Measurements from ENCODE around the gene NXNL2.

Gene NXNL2

DNA sequence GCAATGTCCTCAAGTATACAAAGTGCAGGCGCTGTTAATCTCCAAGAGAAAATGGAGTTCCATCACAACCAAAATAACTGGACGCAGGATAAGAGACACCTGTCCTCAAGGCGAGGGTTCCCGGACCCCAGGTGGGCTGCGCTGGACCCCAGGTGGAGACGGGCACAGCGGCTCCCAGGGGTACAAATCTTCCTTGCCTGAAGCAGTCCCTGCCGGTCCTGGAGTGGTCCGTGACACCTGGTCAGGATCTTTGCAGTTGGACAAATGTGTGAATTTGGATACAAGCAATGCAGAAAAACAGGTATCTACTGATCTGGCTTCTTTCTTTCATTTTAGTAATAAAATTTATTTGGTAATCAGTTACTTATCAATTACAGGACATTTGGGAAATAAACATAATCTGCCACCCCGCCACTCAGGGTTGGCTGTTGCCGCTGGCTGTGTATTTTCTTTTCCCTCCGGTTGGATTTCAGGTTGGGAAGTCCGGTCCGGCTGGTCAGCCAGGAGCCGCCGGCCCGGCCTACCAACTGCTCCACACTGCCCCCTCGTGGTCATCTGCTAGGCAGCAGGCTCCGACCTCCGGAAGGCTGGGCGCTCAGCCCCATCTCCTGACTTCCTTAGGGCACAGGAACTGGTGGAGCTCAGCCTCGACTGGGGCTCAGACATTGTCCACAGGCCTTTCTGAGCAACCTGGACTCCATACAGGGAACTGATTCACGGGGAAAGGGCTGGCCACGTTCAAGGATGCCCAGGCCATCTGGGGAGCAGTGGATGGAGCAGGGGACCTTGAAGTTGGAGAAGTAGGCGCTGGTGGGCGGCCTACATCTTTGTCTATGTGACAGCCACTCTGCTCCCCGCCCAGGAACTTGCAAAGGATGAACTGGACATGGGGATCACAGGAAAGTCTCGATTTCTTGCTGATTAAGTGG is 43.4 kb downstream of the NXNL2 start:
- DNase-seq (ENCODE audit: low read depth): peak; percentile 47

- DNase-seq (ENCODE audit: low read depth): no peak
Measured at GRCh38 chr9:88579050-88579715, 44.2 kb downstream of the NXNL2 start.

DNA sequence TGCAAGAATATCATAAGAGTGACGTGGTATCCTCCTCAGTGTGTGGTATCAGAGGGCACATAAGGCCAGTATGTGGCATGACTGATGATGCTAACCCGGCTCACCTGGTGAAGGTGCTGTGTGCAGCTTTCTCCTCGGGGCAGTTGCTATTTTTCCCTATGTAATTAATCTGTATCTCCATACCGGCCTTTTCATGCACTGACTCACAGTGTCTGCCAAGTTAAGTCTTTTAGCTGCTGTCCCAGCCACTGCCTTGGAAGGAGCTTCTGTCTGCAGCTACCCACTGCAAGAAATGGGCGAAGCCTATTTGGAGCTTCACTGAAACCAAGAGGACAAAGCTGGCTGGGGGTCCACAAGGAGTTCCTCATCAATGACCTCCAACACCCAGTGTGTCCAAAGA is 46.0 kb downstream of the NXNL2 start:
- DNase-seq (ENCODE audit: low read depth): no peak

DNA sequence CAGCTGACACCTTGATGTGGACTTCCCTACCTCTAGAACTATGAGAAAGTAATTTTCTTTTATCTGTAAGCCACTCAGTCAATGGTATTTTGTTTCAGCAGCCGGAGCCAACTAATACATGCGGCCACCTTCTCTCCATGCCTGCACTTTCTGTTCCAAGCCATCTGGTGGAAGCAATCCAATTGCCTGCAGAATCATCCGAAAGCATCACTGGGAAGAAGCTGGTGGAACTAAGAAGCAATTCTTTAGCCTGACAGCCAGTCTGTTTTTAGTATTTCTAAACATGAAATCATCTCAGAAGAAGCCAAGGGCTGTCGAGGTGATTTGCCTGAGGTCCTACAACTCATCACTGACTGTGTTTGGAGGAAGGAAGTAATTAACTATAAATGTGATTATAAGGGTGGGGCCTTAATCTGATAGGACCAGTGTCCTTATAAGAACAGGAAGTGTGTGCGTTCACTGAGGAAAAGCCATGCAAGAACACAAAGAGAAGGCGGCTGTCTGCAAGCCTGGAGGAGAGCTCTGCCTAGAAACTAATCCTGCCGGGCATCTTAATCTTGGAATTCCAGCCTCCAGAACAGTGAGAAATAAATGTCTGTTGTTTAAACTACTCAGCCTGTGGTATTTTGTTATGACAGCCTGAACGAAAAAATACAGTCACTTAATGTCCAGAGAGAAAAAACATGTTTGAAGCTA is 49.1 kb downstream of the NXNL2 start:
- no peak for DNase-seq (ENCODE audit: low read depth)

DNA sequence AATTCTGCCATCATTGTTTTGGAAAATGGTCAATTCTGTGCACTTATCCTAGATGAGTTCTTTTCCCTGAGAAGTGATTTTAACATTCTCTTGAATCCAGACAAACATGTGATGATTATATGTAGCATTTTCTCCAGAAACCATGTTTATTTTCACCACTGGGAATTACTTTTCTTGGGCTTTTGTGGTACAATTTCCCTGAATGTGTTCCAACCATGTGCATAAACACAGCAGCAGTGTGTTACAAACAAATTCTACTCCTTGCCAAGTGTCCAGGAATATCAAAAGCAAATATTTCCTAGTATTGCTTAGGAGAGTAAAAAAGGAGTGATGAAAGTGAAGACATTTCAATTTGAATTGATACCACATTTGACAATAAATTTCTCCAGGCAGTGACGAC is 50.4 kb downstream of the NXNL2 start:
- DNase-seq (ENCODE audit: low read depth): no peak

GRCh38 chr9:88586452-88586851 is 51.5 kb downstream of the NXNL2 start:
- no peak for DNase-seq (ENCODE audit: low read depth)

DNA sequence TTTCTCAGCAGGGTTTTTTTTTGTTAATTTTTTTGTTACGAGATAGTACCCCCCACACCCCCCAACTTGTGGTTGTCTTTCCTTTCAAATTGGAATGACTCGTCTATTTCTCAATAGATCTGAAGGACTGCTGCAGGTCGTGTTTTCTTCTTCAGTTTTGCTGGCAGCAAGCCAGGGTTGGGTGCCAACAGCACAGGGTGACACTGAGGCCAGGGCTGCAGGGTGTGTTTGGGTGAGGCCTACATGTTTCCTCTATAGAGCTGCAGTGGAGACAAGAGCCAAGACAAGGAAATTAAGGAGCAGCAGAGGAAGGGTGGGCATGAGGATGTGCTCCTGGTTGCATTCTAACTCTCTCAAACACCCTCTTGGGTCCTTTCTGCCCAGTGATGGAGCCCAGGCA is 52.2 kb downstream of the NXNL2 start:
- DNase-seq (ENCODE audit: low read depth): no peak

- DNase-seq (ENCODE audit: low read depth): no peak
Measured at GRCh38 chr9:88587885-88588649, 53.1 kb downstream of the NXNL2 start.

DNA sequence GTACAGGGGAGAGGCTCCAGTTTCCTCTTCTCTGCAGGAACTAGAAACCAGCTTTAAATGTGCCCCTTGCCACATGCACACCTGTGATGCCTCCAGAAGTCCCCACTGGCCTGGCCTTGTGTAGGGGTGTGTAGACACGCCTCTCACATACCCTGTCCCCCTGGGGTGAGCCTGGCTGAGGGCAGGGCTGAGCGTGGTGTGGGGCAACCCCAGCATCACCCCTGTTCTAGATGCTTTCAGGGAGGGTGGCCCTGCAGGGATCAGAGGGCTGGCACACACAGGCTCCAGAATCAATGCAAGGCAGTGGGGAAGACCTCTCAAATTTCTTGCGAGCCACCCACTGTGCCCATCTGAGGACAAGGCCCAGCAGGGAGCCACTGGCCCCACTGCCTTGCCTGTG is 54.7 kb downstream of the NXNL2 start:
- DNase-seq (ENCODE audit: low read depth): no peak

- no peak for DNase-seq (ENCODE audit: low read depth)
Measured at GRCh38 chr9:88590558-88591146, 55.7 kb downstream of the NXNL2 start.

DNA sequence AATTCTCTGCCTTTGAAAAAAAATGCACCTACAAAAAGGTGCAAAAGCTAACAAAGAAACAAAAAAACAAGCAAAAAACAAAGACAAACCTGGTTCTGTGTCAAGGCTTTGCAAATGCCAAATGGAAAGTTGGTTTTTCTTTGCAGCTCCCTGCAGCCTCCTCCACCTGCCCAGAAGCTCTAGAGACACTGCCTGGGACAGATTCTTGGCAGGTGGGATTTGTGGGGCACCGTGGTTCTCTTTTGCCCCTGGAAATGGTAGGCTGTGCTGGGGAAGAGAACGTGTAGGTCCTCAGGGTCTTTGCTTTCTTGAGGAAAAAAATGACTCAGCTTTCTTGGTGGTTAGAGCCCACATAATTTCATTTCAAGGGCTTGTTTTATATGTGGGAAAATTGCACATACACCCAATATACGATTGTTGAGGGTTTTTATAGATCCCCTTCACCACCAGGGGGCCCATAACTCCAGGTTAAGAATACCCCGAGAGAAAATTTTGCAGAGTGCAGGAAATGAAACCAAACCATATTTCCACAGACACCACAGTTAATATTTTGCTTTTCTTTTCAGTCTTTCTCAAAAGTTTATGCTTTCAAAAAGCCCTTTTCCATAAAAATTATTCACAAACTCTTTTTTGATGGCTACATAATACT is 58.7 kb downstream of the NXNL2 start:
- DNase-seq (ENCODE audit: low read depth): no peak
